Activated CD4-positive, alpha-beta memory T cell treated with anti-CD3 and anti-CD28 coated beads, Interleukin-2, amount 10 ng/mL, durations not matched to agents 7 days and 5 days (primary cell): Measurements from ENCODE around the gene LMOD1. TPM values are rescaled to one million over a fixed set of nuclear protein-coding genes. Genes with fewer than 3 reads are reported as not detected.
"Not testable (repeated sequence)": the region's sequence is repeated elsewhere in the genome, so short reads cannot be mapped to it uniquely, and the experiment has no call there.

Experiments used
- CTCF ChIA-PET: fragments of 350-600 bp; sonication (Branson Sonifier 250); formaldehyde crosslinking; loops from one replicate; lab custom pipeline; 2021; ENCODE audit warnings: antibody characterized with exemption, inconsistent platforms; lab: Charles Lee
- POLR2A ChIA-PET: fragments of 350-600 bp; sonication (Branson Sonifier 250); formaldehyde crosslinking; loops from one replicate; lab custom pipeline; 2021; ENCODE audit warnings: antibody characterized with exemption; lab: Charles Lee
- DNase-seq: peaks from one replicate; pipeline ENCODE4 v3.0.0-alpha.2; 2020
- H3K27ac Mint-ChIP-seq: one replicate; pipeline ENCODE4 v1.8.0; 2021; ENCODE audit warnings: mild to moderate bottlenecking, mixed read lengths
- H3K27me3 Mint-ChIP-seq: one replicate; pipeline ENCODE4 v1.8.0; 2021; ENCODE audit warnings: mixed read lengths
- H3K36me3 Mint-ChIP-seq: one replicate; pipeline ENCODE4 v1.8.0; 2021; ENCODE audit warnings: low read depth, mixed read lengths
- H3K4me1 Mint-ChIP-seq: one replicate; pipeline ENCODE4 v1.8.0; 2021; ENCODE audit warnings: mixed read lengths
- H3K4me3 Mint-ChIP-seq: one replicate; pipeline ENCODE4 v1.8.0; 2021; ENCODE audit warnings: mild to moderate bottlenecking, mixed read lengths
- H3K9me3 Mint-ChIP-seq: one replicate; pipeline ENCODE4 v1.8.0; 2021; ENCODE audit warnings: mixed read lengths
- total RNA-seq, 2 experiments: library from RNA; stranded (reverse); gene quantifications; one replicate each; pipeline ENCODE4 v1.2.3, GENCODE V29; 2021

Gene LMOD1
- total RNA-seq, 2 experiments from 2014 or later, result not detected

DNA sequence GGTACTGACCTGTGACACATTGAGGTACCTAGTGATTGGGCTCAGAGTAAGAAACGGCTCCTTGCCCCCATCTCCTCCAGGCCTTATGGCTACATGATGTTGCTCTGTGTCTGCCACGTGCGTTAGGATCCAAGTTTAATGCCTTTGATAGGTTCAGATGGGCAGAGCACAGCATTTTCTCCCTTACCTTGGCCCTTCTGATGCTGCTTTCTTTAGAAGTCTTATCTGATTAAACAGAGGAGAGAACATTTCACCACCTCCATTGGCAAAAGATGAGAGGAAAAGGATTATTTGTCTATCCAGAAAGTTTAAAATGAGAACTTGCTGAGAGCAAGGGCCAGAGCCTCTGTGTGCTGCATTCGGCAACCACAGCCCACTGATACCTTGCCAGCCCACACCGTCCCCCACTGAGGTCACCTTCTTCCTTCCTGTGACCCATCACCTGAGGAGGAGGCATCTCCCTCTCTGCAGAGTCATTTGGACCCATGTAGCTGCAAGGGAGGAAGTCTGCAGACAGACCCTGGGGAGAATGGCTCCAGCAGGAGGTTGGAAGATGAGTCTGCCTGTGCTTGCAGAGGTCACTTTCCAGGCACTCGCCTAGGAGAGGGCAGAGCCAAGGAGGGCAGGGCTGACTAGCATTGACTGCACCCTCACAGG lies 41.0 kb downstream of the LMOD1 start:
- DNase-seq, result no peak
- H3K9me3 Mint-ChIP-seq, result no peaks in the 10 kb centered on the region
- ChIA-PET POLR2A (interaction anchor here (0.5 kb wide), 1 partner anchor 40 kb away, joined by 3 read pairs; no protein-coding TSS in a partner anchor), CTCF (interaction anchor here (1.1 to 5.0 kb wide), 3 partner anchors 9 to 10 kb away, joined by 3 to 24 read pairs (median 4); no protein-coding TSS in a partner anchor)
- H3K36me3 Mint-ChIP-seq, result no peaks in the 10 kb centered on the region
- peaks cover 6% of the 10 kb centered on the region for H3K4me1 Mint-ChIP-seq
- no peak overlapping the region for H3K27ac Mint-ChIP-seq
- H3K4me3 Mint-ChIP-seq, result no peak overlapping the region
- peaks cover 9% of the 10 kb centered on the region for H3K27me3 Mint-ChIP-seq

DNA sequence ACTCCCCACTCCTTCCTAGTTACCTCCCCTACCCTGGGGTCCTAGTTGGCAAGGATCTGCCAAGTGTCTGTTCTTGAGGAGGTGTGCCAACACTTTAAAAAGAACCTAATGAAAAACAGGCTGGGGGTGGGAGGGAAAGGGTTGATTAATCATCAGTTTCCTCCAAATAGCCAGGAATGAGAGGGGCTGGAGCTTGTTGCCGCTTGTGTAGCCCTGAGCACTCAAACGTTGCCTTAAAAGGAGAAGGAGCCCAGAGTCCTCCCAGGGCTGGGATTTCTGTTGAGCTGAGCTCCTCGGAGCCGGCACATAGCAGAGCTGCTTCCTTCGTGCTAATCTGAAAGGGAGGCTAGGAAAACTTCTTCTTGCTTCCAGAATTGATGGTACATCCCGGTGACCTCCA lies 41.8 kb downstream of the LMOD1 start:
- POLR2A ChIA-PET, result no interaction called here
- Mint-ChIP-seq H3K4me1 (peaks cover 6% of the 10 kb centered on the region), H3K4me3 (no peak overlapping the region), H3K27me3 (peaks cover 10% of the 10 kb centered on the region), H3K27ac (no peak overlapping the region), H3K9me3 (no peaks in the 10 kb centered on the region), H3K36me3 (no peaks in the 10 kb centered on the region)
- CTCF ChIA-PET, result interaction anchor here (1.1 to 1.3 kb wide), 2 partner anchors 9 to 10 kb away, joined by 3 to 4 read pairs; no protein-coding TSS in a partner anchor
- no peak for DNase-seq

DNA sequence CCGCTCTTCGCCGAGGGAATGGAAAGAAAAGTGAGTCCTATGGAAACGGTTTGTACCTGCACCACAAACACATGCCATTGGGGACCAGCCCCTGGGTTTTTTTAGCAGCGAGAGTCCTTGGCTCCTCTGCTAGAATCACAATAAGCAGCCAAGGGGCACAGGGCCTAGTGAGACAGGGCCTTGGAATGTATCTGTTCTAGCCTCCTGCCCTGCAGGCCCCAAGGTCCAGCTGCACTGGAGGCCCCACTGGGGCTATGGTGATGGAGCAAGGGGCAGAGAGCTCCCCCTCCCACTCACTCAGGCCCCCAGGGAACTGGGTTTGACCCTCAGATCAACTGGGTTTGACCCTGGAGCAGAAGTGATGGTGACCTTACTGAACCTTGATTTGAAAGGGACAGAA lies 43.2 kb downstream of the LMOD1 start:
- no peak for DNase-seq
- H3K36me3 Mint-ChIP-seq, result no peaks in the 10 kb centered on the region

DNA sequence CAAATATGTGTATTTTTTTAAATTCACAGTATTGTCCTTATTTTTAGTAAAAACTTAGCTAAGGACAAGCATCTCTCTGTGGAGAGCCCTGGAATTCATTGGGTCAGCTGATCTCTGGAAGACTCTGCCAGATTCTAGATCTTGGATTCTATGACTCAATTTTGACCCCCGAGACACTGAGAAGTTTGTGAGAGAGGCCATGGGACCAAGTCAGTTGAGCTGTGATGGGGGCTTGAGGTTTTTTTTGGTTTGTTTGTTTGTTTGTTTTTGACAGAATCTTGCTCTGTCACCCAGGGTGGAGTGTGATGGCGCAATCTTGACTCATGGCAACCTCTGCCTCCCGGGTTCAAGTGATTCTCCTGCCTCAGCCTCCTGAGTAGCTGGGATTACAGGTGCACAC lies 44.1 kb downstream of the LMOD1 start:
- POLR2A ChIA-PET, result no interaction called here
- Mint-ChIP-seq H3K9me3 (no peaks in the 10 kb centered on the region), H3K27ac (no peak overlapping the region)

More for the DNA sequence above, 43.2 kb downstream of the LMOD1 start:
- Mint-ChIP-seq H3K9me3 (no peaks in the 10 kb centered on the region), H3K4me3 (no peak overlapping the region), H3K27me3 (peaks cover 9% of the 10 kb centered on the region), H3K27ac (no peak overlapping the region), H3K4me1 (peaks cover 6% of the 10 kb centered on the region)
- CTCF ChIA-PET, result no interaction called here
- POLR2A ChIA-PET, result no interaction called here

DNA sequence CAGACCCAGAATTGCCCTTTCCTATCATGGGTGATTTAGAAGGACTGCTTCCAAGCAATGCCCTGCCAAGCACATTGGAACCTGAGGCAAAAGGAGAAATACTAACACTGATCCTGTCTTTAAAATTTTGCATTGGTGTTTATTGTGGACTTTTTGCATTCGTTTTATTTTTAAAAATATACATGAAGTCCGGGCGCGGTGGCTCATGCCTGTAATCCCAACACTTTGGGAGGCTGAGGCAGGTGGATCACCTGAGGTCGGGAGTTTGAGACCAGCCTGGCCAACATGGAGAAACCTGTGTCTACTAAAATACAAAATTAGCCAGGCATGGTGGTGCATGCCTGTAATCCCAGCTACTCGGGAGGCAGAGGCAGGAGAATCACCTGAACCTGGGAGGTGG lies 45.3 kb downstream of the LMOD1 start:
- H3K27me3 Mint-ChIP-seq, DNase-seq, H3K36me3 Mint-ChIP-seq, H3K4me3 Mint-ChIP-seq, H3K9me3 Mint-ChIP-seq, POLR2A ChIA-PET, CTCF ChIA-PET, H3K27ac Mint-ChIP-seq: not testable (repeated sequence)
- peaks cover 15% of the 10 kb centered on the region for H3K4me1 Mint-ChIP-seq

More for the DNA sequence above, 44.1 kb downstream of the LMOD1 start:
- peaks cover 9% of the 10 kb centered on the region for H3K27me3 Mint-ChIP-seq
- no peak for DNase-seq
- peaks cover 6% of the 10 kb centered on the region for H3K4me1 Mint-ChIP-seq
- H3K36me3 Mint-ChIP-seq, result no peaks in the 10 kb centered on the region
- CTCF ChIA-PET, result interaction anchor here (1.0 kb wide), 1 partner anchor 80 kb away, joined by 3 read pairs; no protein-coding TSS in a partner anchor
- no peak overlapping the region for H3K4me3 Mint-ChIP-seq

DNA sequence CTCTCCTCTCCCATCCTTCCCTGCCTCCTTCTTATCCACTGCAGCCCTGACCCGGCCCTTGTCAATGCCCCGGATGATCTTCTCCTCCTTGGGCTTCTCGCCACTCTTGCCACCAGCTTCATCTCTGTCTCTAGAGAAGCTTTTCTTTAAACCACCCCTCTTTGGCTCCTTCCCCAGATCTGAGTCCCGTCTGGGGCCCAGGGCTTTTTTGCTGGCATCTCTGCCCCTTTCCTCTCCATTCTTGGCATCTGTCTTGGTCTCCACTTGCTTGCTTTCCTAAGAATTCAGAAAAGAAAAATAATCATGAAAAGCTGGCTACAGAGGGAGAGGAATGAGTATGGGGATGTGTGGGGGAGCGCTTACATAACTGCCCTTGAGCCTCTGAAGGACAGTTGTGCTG lies 45.9 kb downstream of the LMOD1 start:
- ChIA-PET CTCF (no interaction called here), POLR2A (interaction anchor here (0.8 kb wide), 1 partner anchor 73 kb away, joined by 3 read pairs; no protein-coding TSS in a partner anchor)
- peaks cover 9% of the 10 kb centered on the region for H3K27me3 Mint-ChIP-seq
- H3K4me3 Mint-ChIP-seq, result no peak overlapping the region
- no peaks in the 10 kb centered on the region for H3K36me3 Mint-ChIP-seq
- no peak overlapping the region for H3K27ac Mint-ChIP-seq
- H3K4me1 Mint-ChIP-seq, result peaks cover 18% of the 10 kb centered on the region
- no peaks in the 10 kb centered on the region for H3K9me3 Mint-ChIP-seq
- DNase-seq, result no peak

DNA sequence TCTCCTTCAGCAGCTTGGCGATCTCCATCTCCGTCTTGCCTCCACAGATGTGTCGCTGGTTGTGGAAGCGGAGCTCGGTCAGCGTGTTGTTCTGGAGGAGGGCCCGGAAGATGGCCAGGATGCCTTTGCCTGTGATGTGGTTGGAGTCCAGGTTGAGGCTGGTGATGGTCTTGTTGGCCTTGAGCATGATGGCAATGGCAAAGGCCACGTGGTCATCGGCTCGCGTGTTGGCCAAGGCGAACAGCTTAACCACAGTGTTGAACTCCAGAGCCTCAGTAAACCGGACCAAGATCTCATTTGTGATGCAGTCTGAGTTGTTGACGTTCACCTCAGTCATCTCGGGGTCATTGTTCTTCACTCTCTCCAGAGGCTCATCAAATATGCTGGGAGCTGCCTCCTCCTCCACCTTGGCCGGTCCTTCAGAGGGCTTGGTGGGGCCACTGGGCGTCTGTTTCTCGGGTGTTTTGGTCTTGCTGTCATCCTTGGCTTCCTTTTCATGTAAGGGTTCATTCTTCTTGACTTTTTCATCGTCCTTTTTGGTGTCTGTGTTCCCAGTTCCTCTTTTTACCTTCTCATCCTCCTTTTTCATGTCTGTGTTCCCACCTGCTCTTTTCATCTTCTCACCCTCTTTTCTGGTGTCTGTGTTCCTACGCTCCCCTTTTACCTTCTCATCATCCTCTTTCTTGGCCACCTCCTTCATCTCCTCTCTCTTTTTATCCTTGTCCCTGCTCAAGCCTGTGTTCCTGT lies 46.5 kb downstream of the LMOD1 start:
- H3K27ac Mint-ChIP-seq, result no peak overlapping the region
- H3K4me1 Mint-ChIP-seq, result peaks cover 17% of the 10 kb centered on the region
- no peaks in the 10 kb centered on the region for H3K9me3 Mint-ChIP-seq
- peaks cover 9% of the 10 kb centered on the region for H3K27me3 Mint-ChIP-seq
- ChIA-PET POLR2A (interaction anchor here (0.8 kb wide), 1 partner anchor 73 kb away, joined by 3 read pairs; no protein-coding TSS in a partner anchor), CTCF (interaction anchor here (0.6 to 5.0 kb wide), 4 partner anchors 13 to 443 kb away, joined by 3 to 116 read pairs (median 4); no protein-coding TSS in a partner anchor)
- no peak for DNase-seq
- no peak overlapping the region for H3K4me3 Mint-ChIP-seq
- no peaks in the 10 kb centered on the region for H3K36me3 Mint-ChIP-seq

DNA sequence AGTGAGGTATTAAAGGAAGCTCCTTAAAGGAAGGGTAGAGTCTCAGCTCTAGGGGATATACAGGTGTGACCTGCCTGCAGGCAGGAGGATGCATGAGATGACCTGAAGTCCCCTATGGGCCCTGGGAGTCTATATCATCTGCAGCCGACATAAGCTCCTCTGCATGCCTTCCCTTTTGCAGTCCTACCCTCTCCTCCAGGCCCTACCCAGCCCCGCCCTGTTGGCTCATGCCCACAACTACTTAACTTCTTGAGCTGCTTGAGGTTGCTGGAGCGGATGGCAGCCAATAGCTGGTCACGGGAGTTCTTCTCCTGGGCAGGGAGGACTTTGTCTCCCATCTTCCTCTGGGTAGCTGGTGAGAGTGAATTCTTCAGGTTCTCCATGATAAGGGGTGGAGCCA lies 47.4 kb downstream of the LMOD1 start:
- ChIA-PET CTCF (interaction anchor here (0.8 to 5.0 kb wide), 3 partner anchors 14 to 109 kb away, joined by 3 to 116 read pairs (median 3); no protein-coding TSS in a partner anchor), POLR2A (no interaction called here)
- DNase-seq, result no peak
- Mint-ChIP-seq H3K36me3 (no peaks in the 10 kb centered on the region), H3K27me3 (peaks cover 9% of the 10 kb centered on the region), H3K4me3 (no peak overlapping the region), H3K27ac (no peak overlapping the region), H3K9me3 (no peaks in the 10 kb centered on the region), H3K4me1 (peaks cover 18% of the 10 kb centered on the region)

DNA sequence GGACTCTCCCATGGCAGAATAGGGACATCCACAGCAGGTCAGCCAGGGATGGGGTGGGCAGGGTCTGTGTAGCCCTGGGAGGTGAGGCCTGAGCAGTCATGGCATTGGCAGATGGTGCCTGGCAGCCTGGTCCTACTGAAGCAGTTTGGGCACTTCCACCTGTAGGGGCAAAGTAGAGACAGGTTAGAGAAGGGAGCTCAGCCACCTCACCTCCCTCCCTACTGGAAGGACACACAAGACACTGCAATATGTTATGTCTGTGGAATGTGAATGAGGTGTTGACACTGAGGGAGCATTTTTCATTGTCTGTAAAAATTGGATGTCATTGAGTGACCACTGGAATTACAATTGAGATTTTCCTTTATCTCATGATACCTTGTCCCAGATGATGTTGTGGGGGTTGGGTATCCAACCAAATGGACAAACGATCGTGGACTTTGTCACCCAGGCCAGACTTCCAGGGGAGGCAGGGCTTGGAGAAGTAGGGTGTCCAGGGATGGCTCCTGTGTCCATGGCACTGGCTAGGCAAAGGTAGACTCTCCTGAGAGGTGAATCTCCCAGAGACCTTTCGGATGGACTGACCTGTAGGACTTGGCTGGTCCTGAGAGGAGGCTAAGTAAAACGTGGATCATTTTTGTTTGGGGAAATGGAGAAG lies 48.0 kb downstream of the LMOD1 start:
- DNase-seq, result no peak
- Mint-ChIP-seq H3K4me1 (peaks cover 19% of the 10 kb centered on the region), H3K27ac (no peak overlapping the region), H3K9me3 (no peaks in the 10 kb centered on the region), H3K4me3 (no peak overlapping the region), H3K27me3 (peaks cover 12% of the 10 kb centered on the region), H3K36me3 (no peaks in the 10 kb centered on the region)
- POLR2A ChIA-PET, result no interaction called here
- CTCF ChIA-PET, result interaction anchor here (1.2 to 5.0 kb wide), 3 partner anchors 21 to 74 kb away, joined by 4 to 116 read pairs (median 5); partner anchors contain the start of gene TIMM17A

DNA sequence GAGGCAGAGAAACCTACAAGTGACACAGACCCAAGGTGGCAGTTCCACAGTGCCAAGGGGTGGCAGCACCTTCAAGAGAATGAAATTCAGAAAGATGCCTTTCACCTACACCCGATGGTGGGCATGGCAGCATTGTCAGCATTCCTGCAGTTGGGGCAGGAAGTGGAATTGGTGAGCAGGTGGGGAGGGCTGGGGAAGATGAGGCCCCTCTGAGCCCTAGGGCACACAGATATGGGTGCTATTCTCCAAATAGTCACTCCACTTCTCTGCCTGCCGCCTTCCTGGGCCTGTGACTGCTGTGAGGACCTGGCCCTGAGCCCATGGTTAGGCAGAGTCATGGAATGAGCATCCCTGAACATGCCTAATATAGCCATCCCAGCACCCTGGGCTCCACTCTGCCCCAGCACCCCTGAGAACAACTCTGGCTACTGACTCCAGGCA lies 49.4 kb downstream of the LMOD1 start:
- no peak overlapping the region for H3K4me3 Mint-ChIP-seq
- no peak for DNase-seq
- H3K27ac Mint-ChIP-seq, result no peak overlapping the region
- ChIA-PET POLR2A (interaction anchor here (1.3 to 2.5 kb wide), 7 partner anchors 10 to 86 kb away, joined by 4 to 20 read pairs (median 10); partner anchors contain the start of genes RNPEP and TIMM17A), CTCF (interaction anchor here (0.8 to 5.0 kb wide), 29 partner anchors 10 to 266 kb away, joined by 3 to 116 read pairs (median 8); partner anchors contain the start of genes IPO9, LMOD1, RNPEP and TIMM17A)
- no peaks in the 10 kb centered on the region for H3K9me3 Mint-ChIP-seq
- peaks cover 19% of the 10 kb centered on the region for H3K4me1 Mint-ChIP-seq
- H3K36me3 Mint-ChIP-seq, result no peaks in the 10 kb centered on the region
- peaks cover 12% of the 10 kb centered on the region for H3K27me3 Mint-ChIP-seq

DNA sequence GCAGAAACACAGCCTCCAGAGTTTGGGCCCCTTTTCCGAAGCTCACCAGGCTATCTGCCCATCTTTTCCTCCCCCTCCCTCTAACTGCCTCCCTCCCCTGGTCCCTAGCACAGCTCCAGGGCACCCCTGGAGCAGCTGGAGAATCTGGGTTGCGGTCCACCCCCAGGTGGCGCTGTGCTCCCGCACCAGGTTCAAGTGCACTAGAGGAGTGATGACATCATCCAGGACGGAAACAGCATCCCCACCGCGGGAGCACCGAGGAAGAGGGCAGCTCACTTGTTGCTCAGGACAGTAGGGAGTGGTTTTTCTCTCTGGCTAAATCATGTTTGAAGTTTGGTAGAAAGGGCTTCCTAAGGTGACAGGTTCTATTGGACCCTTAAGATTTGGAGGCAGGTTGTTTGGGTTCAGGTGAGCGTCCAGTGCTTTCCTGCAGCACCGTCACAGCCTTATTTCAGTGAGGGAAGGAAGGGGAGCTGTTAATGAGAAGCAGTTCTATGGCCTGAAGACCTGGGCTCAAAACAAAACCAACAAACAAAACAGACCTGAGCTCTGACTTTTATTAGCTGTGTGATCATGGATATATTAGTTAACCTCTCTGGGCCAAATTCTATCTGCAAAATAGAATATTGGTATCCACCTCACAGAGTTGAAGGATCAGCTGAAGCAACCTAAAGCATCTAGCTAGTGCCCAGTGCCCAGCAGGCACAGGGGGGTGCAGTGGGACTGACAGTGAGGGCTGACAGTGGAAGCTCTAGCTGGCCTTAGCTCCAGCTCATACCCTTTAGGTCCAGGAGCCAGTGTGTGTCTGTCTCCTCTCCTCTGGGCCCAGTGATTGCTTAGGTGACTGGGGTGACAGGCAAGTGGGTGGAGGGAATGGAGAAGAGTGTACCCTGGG lies 50.2 kb downstream of the LMOD1 start:
- DNase-seq, result peak; percentile 90
- Mint-ChIP-seq H3K4me3 (no peak overlapping the region), H3K4me1 (peaks cover 19% of the 10 kb centered on the region), H3K27me3 (peaks cover 15% of the 10 kb centered on the region), H3K36me3 (no peaks in the 10 kb centered on the region), H3K9me3 (no peaks in the 10 kb centered on the region), H3K27ac (peak overlapping the region; percentile 63)
- POLR2A ChIA-PET, result interaction anchor here (0.6 to 2.5 kb wide), 13 partner anchors 9 to 1934 kb away, joined by 3 to 20 read pairs (median 4); partner anchors contain the start of genes RNPEP and TIMM17A
- CTCF ChIA-PET, result interaction anchor here (0.6 to 5.0 kb wide), 54 partner anchors 8 to 637 kb away, joined by 3 to 116 read pairs (median 5); partner anchors contain the start of genes IPO9, LMOD1, RNPEP and TIMM17A
